HepG2 (cell line): Measurements from ENCODE around the gene SFXN5. TPM values are rescaled to one million over a fixed set of nuclear protein-coding genes. Genes with fewer than 3 reads are reported as not detected.

Experiments
- GLI4 ChIP-seq: sonication (generic); formaldehyde crosslinking; IDR thresholded peaks from 2 replicates; pipeline ENCODE4 v1.5.1; 2020; ENCODE audit warnings: missing genetic modification reagents, mild to moderate bottlenecking, moderate library complexity, borderline replicate concordance
- IKZF4 ChIP-seq: sonication (generic); formaldehyde crosslinking; IDR thresholded peaks from 2 replicates; pipeline ENCODE4 v1.5.1; 2020; ENCODE audit warnings: borderline replicate concordance, mild to moderate bottlenecking, low read depth, missing genetic modification reagents; ENCODE audit errors: not compliant biosample characterization
- KAT8 ChIP-seq: IDR thresholded peaks from 2 replicates; pipeline ENCODE4 v1.6.1; 2016; ENCODE audit warnings: missing genetic modification reagents, missing compliant biosample characterization
- PHF20 ChIP-seq: sonication (generic); formaldehyde crosslinking; IDR thresholded peaks from 2 replicates; pipeline ENCODE4 v1.5.0; 2020; ENCODE audit warnings: mild to moderate bottlenecking, missing genetic modification reagents
- SMYD3 ChIP-seq: sonication (generic); formaldehyde crosslinking; IDR thresholded peaks from 2 replicates; pipeline ENCODE4 v1.8.1; 2023; ENCODE audit warnings: mild to moderate bottlenecking, missing genetic modification reagents
- TCF12 ChIP-seq, 2 experiments: fragments of 450-650 bp in 1 of 2; sonication (generic) in 1 of 2; formaldehyde crosslinking in 1 of 2; IDR thresholded peaks; 2 replicates each; pipeline versions ENCODE4 v1.6.1 to v1.8.0; 2017 to 2022; ENCODE audit warnings: antibody characterized with exemption in 1 of 2, mild to moderate bottlenecking in 1 of 2, missing genetic modification reagents in 1 of 2, moderate library complexity in 1 of 2
- TGIF2 ChIP-seq: IDR thresholded peaks from 2 replicates; pipeline ENCODE4 v1.6.1; 2016; ENCODE audit warnings: control low read depth, missing compliant biosample characterization
- XRCC5 ChIP-seq: fragments of 200-400 bp; formaldehyde crosslinking; optimal IDR thresholded peaks from 2 replicates; pipeline ENCODE3; 2017; ENCODE audit warnings: mild to moderate bottlenecking, low read length
- ZC3H13 ChIP-seq: sonication (generic); formaldehyde crosslinking; IDR thresholded peaks from 2 replicates; pipeline ENCODE4 v1.8.1; 2023; ENCODE audit warnings: mild to moderate bottlenecking, missing genetic modification reagents, moderate library complexity
- ZNF546 ChIP-seq: sonication (generic); formaldehyde crosslinking; conservative IDR thresholded peaks from 2 replicates; pipeline ENCODE4 v1.8.1; 2023; ENCODE audit warnings: mild to moderate bottlenecking, missing genetic modification reagents
- ZNF629 ChIP-seq: sonication (generic); formaldehyde crosslinking; conservative IDR thresholded peaks from 2 replicates; pipeline ENCODE4 v1.5.0; 2020; ENCODE audit warnings: missing genetic modification reagents
- ZNF709 ChIP-seq: sonication (generic); formaldehyde crosslinking; IDR thresholded peaks from 2 replicates; pipeline ENCODE4 v1.5.0; 2020; ENCODE audit warnings: mild to moderate bottlenecking, missing genetic modification reagents
- polyA plus RNA-seq, 8 experiments: library from polyadenylated mRNA; depleted of rRNA in 3 of 8; stranded (reverse) in 7 of 8; unstranded in 1 of 8; fragments of >200 nt; fragmentation: Illumina TruSeq in 4 of 8; extraction: Trizol in 4 of 8; gene quantifications; 2 replicates each; pipeline versions ENCODE4 v1.2.1 to v1.2.3, GENCODE V29; 2011 to 2016; ENCODE audit warnings: low read depth in 4 of 8, missing spikeins in 1 of 8, mixed read lengths in 1 of 8; ENCODE audit not compliant: insufficient read depth in 1 of 8
- total RNA-seq, 5 experiments: library from RNA; depleted of rRNA; stranded (reverse); fragments of >200 nt; fragmentation: Illumina TruSeq; extraction: Trizol; gene quantifications; 2 replicates each; pipeline ENCODE4 v1.2.3, GENCODE V29; 2016; ENCODE audit warnings: low read depth in 1 of 5
- TF ChIP-seq, protein P1 (sequence below): sonication (generic); formaldehyde crosslinking; conservative IDR thresholded peaks from 2 replicates; pipeline ENCODE4 v1.4.0; 2020; ENCODE audit warnings: missing genetic modification reagents
- TF ChIP-seq, protein P2 (sequence below): sonication (generic); formaldehyde crosslinking; IDR thresholded peaks from 2 replicates; pipeline ENCODE4 v1.5.1; 2020; ENCODE audit warnings: mild to moderate bottlenecking, missing genetic modification reagents, moderate library complexity
- TF ChIP-seq, protein P3 (sequence below): sonication (generic); formaldehyde crosslinking; IDR thresholded peaks from 2 replicates; pipeline ENCODE4 v1.8.1; 2023; ENCODE audit warnings: mild to moderate bottlenecking, inconsistent platforms, moderate library complexity, missing genetic modification reagents, borderline replicate concordance
- TF ChIP-seq, protein P4 (sequence below): sonication (generic); formaldehyde crosslinking; IDR thresholded peaks from 2 replicates; pipeline ENCODE4 v1.5.0; 2020; ENCODE audit warnings: mild to moderate bottlenecking, missing genetic modification reagents, borderline replicate concordance

SFXN5 gene
- total and polyA plus RNA-seq, 2 of the 13 experiments (the other 11 are each of a cell fraction or from before 2014, with no cell fraction given), result 34.9 to 37.4 TPM

DNA sequence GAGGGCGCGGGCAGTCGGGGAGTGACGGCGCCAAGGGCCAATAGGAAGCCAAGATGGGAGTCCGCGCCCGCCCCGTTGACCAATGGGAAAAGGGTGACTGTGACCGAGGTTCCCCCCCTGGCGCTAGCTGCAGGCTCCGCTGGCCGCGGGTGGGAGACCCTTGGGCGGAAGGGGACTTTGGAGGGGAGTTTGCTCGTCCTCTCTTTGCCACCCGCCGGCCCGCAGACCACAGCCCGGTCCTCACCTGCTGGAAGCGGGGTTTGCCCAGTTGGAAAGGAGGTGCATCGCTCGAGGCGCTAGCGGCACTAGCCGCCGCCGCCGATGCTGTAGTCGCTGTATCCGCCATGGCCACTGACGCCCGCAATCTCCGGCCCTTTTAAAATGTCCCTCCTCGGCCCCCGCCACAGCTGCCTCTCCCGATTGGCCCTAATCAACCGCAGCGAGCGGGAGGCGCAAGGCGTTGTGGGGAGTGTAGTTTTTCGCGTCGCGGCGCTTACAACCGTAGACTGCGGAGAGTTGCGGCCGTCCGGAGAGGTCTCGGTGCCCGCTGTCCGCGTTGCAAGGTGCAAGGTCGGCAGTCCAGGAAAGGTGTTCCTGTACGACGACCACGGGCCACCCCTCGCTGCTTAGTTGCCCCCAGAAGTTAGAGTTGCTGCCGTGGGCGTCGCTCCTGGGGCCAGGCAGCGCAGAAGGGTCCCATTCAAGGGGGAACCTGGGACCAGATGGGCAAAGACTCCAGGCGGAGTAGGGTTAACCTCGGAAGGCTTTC lies at the start of gene SFXN5 (continued):
- TF ChIP-seq, protein P1, sequence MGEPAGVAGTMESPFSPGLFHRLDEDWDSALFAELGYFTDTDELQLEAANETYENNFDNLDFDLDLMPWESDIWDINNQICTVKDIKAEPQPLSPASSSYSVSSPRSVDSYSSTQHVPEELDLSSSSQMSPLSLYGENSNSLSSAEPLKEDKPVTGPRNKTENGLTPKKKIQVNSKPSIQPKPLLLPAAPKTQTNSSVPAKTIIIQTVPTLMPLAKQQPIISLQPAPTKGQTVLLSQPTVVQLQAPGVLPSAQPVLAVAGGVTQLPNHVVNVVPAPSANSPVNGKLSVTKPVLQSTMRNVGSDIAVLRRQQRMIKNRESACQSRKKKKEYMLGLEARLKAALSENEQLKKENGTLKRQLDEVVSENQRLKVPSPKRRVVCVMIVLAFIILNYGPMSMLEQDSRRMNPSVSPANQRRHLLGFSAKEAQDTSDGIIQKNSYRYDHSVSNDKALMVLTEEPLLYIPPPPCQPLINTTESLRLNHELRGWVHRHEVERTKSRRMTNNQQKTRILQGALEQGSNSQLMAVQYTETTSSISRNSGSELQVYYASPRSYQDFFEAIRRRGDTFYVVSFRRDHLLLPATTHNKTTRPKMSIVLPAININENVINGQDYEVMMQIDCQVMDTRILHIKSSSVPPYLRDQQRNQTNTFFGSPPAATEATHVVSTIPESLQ (CRISPR knock-in tag), result peak; percentile 32; the same call in 1 of the 2 replicates
- TF ChIP-seq ZNF546 (peak; percentile 83), GLI4 (CRISPR knock-in tag) (peak; percentile 98), ZC3H13 (CRISPR knock-in tag) (peak; percentile 74), KAT8 (peak; percentile 85), ZNF709 (peak; percentile 73), TCF12 (IDR thresholded peaks at IDR 0.05) (no peak), TCF12 (CRISPR knock-in tag; IDR thresholded peaks at IDR 0.05) (peak; percentile 24; the same call in 1 of the 2 replicates), XRCC5 (peak; percentile 50), TGIF2 (CRISPR knock-in tag) (peak; percentile 17; the same call in 1 of the 2 replicates), PHF20 (CRISPR knock-in tag) (peak; percentile 40; the same call in 1 of the 2 replicates), IKZF4 (CRISPR knock-in tag) (peak; percentile 76), ZNF629 (CRISPR knock-in tag) (0 out of 2 replicates have a peak, but pooled peaks have one; percentile 6), SMYD3 (peak; percentile 83)
- TF ChIP-seq, protein P2, sequence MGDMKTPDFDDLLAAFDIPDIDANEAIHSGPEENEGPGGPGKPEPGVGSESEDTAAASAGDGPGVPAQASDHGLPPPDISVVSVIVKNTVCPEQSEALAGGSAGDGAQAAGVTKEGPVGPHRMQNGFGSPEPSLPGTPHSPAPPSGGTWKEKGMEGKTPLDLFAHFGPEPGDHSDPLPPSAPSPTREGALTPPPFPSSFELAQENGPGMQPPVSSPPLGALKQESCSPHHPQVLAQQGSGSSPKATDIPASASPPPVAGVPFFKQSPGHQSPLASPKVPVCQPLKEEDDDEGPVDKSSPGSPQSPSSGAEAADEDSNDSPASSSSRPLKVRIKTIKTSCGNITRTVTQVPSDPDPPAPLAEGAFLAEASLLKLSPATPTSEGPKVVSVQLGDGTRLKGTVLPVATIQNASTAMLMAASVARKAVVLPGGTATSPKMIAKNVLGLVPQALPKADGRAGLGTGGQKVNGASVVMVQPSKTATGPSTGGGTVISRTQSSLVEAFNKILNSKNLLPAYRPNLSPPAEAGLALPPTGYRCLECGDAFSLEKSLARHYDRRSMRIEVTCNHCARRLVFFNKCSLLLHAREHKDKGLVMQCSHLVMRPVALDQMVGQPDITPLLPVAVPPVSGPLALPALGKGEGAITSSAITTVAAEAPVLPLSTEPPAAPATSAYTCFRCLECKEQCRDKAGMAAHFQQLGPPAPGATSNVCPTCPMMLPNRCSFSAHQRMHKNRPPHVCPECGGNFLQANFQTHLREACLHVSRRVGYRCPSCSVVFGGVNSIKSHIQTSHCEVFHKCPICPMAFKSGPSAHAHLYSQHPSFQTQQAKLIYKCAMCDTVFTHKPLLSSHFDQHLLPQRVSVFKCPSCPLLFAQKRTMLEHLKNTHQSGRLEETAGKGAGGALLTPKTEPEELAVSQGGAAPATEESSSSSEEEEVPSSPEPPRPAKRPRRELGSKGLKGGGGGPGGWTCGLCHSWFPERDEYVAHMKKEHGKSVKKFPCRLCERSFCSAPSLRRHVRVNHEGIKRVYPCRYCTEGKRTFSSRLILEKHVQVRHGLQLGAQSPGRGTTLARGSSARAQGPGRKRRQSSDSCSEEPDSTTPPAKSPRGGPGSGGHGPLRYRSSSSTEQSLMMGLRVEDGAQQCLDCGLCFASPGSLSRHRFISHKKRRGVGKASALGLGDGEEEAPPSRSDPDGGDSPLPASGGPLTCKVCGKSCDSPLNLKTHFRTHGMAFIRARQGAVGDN (CRISPR knock-in tag), result peak; percentile 78; the same call in 1 of the 2 replicates
- TF ChIP-seq, protein P3, sequence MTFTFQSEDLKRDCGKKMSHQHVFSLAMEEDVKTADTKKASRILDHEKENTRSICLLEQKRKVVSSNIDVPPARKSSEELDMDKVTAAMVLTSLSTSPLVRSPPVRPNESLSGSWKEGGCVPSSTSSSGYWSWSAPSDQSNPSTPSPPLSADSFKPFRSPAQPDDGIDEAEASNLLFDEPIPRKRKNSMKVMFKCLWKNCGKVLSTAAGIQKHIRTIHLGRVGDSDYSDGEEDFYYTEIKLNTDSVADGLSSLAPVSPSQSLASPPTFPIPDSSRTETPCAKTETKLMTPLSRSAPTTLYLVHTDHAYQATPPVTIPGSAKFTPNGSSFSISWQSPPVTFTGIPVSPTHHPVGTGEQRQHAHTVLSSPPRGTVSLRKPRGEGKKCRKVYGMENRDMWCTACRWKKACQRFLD, result peak; percentile 40
- TF ChIP-seq, protein P4, sequence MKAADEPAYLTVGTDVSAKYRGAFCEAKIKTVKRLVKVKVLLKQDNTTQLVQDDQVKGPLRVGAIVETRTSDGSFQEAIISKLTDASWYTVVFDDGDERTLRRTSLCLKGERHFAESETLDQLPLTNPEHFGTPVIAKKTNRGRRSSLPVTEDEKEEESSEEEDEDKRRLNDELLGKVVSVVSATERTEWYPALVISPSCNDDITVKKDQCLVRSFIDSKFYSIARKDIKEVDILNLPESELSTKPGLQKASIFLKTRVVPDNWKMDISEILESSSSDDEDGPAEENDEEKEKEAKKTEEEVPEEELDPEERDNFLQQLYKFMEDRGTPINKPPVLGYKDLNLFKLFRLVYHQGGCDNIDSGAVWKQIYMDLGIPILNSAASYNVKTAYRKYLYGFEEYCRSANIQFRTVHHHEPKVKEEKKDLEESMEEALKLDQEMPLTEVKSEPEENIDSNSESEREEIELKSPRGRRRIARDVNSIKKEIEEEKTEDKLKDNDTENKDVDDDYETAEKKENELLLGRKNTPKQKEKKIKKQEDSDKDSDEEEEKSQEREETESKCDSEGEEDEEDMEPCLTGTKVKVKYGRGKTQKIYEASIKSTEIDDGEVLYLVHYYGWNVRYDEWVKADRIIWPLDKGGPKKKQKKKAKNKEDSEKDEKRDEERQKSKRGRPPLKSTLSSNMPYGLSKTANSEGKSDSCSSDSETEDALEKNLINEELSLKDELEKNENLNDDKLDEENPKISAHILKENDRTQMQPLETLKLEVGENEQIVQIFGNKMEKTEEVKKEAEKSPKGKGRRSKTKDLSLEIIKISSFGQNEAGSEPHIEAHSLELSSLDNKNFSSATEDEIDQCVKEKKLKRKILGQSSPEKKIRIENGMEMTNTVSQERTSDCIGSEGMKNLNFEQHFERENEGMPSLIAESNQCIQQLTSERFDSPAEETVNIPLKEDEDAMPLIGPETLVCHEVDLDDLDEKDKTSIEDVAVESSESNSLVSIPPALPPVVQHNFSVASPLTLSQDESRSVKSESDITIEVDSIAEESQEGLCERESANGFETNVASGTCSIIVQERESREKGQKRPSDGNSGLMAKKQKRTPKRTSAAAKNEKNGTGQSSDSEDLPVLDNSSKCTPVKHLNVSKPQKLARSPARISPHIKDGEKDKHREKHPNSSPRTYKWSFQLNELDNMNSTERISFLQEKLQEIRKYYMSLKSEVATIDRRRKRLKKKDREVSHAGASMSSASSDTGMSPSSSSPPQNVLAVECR, result peak; percentile 96
